ENCODE data around the gene KRTAP2-1.
"Not testable (repeated sequence)": the region's sequence is repeated elsewhere in the genome, so short reads cannot be mapped to it uniquely, and the experiment has no call there.

Gene KRTAP2-1

DNA sequence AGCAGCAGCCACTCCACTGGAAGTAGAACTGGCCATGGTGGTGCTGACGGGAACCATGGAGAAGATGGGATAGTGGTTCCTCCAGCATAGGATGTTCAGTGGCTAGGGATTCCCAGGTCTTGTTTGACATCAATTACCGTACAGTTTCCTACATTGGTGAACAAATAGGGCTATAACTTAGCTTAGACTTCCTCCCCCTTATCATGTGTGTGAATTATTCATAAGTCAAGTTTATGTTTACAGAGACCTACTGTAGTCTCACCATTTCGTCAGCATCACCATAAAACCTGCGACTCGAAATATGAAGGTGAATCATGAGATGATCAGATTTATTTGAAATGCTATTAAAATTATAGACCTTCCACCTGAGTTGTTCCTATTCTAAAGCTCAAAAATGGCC is 11.6 kb upstream of the KRTAP2-1 start:
- H3F3A ChIP-seq (ENCODE audit: insufficient read depth, low read length) = no peaks in the 10 kb centered on the region
- H3K9me2 ChIP-seq (replicated peaks; ENCODE audit: insufficient read depth, low read length) = no peaks in the 10 kb centered on the region
- no peak overlapping the region for H3K4me3 ChIP-seq (ENCODE audit: low read length)
- no peaks in the 10 kb centered on the region for H3K9me3 ChIP-seq (replicated peaks; ENCODE audit: insufficient read depth, low read length)
- H3K27ac ChIP-seq (ENCODE audit: low read length) = no peak overlapping the region
- no peaks in the 10 kb centered on the region for H3K36me3 ChIP-seq (replicated peaks; ENCODE audit: insufficient read depth, low read length)
- no peak for TF ChIP-seq EZH2phosphoT487 (IDR thresholded peaks at IDR 0.05; ENCODE audit: low read length)
- TF ChIP-seq, protein P1, sequence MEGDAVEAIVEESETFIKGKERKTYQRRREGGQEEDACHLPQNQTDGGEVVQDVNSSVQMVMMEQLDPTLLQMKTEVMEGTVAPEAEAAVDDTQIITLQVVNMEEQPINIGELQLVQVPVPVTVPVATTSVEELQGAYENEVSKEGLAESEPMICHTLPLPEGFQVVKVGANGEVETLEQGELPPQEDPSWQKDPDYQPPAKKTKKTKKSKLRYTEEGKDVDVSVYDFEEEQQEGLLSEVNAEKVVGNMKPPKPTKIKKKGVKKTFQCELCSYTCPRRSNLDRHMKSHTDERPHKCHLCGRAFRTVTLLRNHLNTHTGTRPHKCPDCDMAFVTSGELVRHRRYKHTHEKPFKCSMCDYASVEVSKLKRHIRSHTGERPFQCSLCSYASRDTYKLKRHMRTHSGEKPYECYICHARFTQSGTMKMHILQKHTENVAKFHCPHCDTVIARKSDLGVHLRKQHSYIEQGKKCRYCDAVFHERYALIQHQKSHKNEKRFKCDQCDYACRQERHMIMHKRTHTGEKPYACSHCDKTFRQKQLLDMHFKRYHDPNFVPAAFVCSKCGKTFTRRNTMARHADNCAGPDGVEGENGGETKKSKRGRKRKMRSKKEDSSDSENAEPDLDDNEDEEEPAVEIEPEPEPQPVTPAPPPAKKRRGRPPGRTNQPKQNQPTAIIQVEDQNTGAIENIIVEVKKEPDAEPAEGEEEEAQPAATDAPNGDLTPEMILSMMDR (IDR thresholded peaks at IDR 0.05; ENCODE audit: low read length) = no peak
- no peak for TF ChIP-seq EZH2 (optimal IDR thresholded peaks at IDR 0.05; ENCODE audit: low read depth, low read length)
- no peak overlapping the region for H3K9ac ChIP-seq (ENCODE audit: low read length)
- no peak overlapping the region for H3K4me2 ChIP-seq (ENCODE audit: low read depth, low read length)
- H3K27me3 ChIP-seq (replicated peaks; ENCODE audit: insufficient read depth, low read length) = no peaks in the 10 kb centered on the region
- no peaks in the 10 kb centered on the region for H3K4me1 ChIP-seq (ENCODE audit: low read length)
- H4K20me1 ChIP-seq (ENCODE audit: insufficient read depth, low read length) = no peaks in the 10 kb centered on the region
- H2AFZ ChIP-seq (ENCODE audit: low read length) = no peak overlapping the region
- H3K79me2 ChIP-seq (ENCODE audit: low read length) = no peaks in the 10 kb centered on the region
- DNase-seq = no peak

DNA sequence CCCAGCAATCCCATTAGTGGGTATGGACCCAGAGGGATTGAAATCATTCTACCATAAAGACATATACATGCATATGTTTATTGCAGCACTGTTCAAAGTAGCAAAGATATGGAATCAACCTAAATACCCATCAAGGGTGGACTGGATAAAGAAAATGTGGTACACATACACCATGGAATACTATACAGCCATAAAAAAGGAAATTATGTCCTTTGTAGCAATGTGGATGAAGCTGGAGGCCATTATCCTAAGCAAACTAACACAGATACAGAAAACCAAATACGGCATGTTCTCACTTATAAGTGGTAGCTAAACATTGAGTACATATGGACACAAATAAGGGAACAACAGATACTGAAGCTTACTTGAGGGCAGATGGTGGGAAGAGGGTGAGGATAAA is 10.4 kb upstream of the KRTAP2-1 start:
- Histone ChIP-seq H3K79me2 (ENCODE audit: low read length) (no peaks in the 10 kb centered on the region), H3K9me3 (replicated peaks; ENCODE audit: insufficient read depth, low read length) (no peaks in the 10 kb centered on the region), H3K27ac (ENCODE audit: low read length) (no peak overlapping the region), H3K4me3 (ENCODE audit: low read length) (no peak overlapping the region), H2AFZ (ENCODE audit: low read length) (no peak overlapping the region), H3K36me3 (replicated peaks; ENCODE audit: insufficient read depth, low read length) (no peaks in the 10 kb centered on the region), H3K9ac (ENCODE audit: low read length) (no peak overlapping the region), H3F3A (ENCODE audit: insufficient read depth, low read length) (no peaks in the 10 kb centered on the region), H3K9me2 (replicated peaks; ENCODE audit: insufficient read depth, low read length) (no peaks in the 10 kb centered on the region), H3K4me1 (ENCODE audit: low read length) (no peaks in the 10 kb centered on the region), H4K20me1 (ENCODE audit: insufficient read depth, low read length) (no peaks in the 10 kb centered on the region), H3K27me3 (replicated peaks; ENCODE audit: insufficient read depth, low read length) (no peaks in the 10 kb centered on the region), H3K4me2 (ENCODE audit: low read depth, low read length) (no peak overlapping the region)
- DNase-seq = no peak
- TF ChIP-seq, protein P1 (IDR thresholded peaks at IDR 0.05; ENCODE audit: low read length) = no peak
- TF ChIP-seq EZH2 (optimal IDR thresholded peaks at IDR 0.05; ENCODE audit: low read depth, low read length) = no peak
- TF ChIP-seq EZH2phosphoT487 (IDR thresholded peaks at IDR 0.05; ENCODE audit: low read length) = no peak

DNA sequence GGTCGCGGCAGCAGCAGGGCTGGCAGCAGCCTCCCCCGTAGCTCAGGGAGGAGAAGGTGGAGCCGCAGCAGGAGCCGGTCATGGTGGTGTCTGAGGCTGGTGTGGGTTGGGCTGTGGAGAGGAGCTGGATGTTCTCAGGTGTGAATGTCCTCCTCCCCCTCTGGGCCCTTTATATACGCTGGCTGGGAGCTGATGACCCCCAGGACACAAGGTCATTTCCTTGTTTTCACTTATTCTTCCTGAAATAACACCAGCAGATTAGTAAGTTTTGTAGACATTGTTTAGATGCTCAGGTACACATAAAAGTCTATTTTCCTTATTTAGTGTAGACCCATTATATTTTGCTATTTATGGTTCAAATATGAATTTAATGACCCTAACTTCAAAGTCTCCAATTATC is 8.0 kb upstream of the KRTAP2-1 start, which contains the start of gene KRTAP2-2:
Gene KRTAP2-2 (minus strand): TSS at position 101 of the 400 bp plus-strand sequence. CDS start 19 bp downstream, at position 82.
- not testable (repeated sequence) for H3K36me3 ChIP-seq (replicated peaks; ENCODE audit: insufficient read depth, low read length); H3K4me2 ChIP-seq (ENCODE audit: low read depth, low read length); H3K9me3 ChIP-seq (replicated peaks; ENCODE audit: insufficient read depth, low read length); H3F3A ChIP-seq (ENCODE audit: insufficient read depth, low read length); H3K9ac ChIP-seq (ENCODE audit: low read length); H3K79me2 ChIP-seq (ENCODE audit: low read length); H3K9me2 ChIP-seq (replicated peaks; ENCODE audit: insufficient read depth, low read length); H3K27ac ChIP-seq (ENCODE audit: low read length); H3K4me3 ChIP-seq (ENCODE audit: low read length); H2AFZ ChIP-seq (ENCODE audit: low read length); DNase-seq; H3K4me1 ChIP-seq (ENCODE audit: low read length); H4K20me1 ChIP-seq (ENCODE audit: insufficient read depth, low read length); H3K27me3 ChIP-seq (replicated peaks; ENCODE audit: insufficient read depth, low read length)

DNA sequence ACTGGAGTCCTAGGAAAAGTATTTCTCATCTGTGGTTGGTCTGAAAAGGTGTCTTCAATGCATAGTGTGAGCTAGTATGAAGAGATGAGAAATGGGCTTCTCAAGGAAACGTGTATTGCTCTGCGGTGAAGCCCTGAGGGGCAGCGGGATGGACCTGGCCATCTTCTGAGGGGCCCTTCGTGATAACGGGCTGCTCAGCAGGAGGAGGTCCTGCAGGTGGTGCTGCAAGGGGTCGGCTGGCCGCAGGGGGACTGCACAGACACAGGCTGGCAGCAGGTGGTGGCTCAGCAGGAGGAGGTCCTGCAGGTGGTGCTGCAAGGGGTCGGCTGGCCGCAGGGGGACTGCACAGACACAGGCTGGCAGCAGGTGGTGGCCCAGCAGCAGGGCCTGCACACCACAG is 7.4 kb upstream of the KRTAP2-1 start:
- H3K79me2 ChIP-seq (ENCODE audit: low read length); DNase-seq; H3F3A ChIP-seq (ENCODE audit: insufficient read depth, low read length); H4K20me1 ChIP-seq (ENCODE audit: insufficient read depth, low read length); H3K27me3 ChIP-seq (replicated peaks; ENCODE audit: insufficient read depth, low read length); H3K4me3 ChIP-seq (ENCODE audit: low read length); H3K27ac ChIP-seq (ENCODE audit: low read length); H2AFZ ChIP-seq (ENCODE audit: low read length); H3K4me1 ChIP-seq (ENCODE audit: low read length); H3K36me3 ChIP-seq (replicated peaks; ENCODE audit: insufficient read depth, low read length); H3K4me2 ChIP-seq (ENCODE audit: low read depth, low read length); H3K9me2 ChIP-seq (replicated peaks; ENCODE audit: insufficient read depth, low read length); H3K9me3 ChIP-seq (replicated peaks; ENCODE audit: insufficient read depth, low read length); H3K9ac ChIP-seq (ENCODE audit: low read length): not testable (repeated sequence)
